ENCODE data around the gene B3GALT6.

B3GALT6 gene

GRCh38 chr1:1236176-1236763 is 4.2 kb downstream of the B3GALT6 start:
- TF ChIP-seq REST (IDR thresholded peaks at IDR 0.05; ENCODE audit: insufficient replicate concordance, low read depth) (no peak), CTCF (IDR thresholded peaks at IDR 0.05; ENCODE audit: insufficient read depth, low read length) (no peak), POLR2AphosphoS5 (IDR thresholded peaks at IDR 0.05; ENCODE audit: low read depth) (no peak), GABPA (IDR thresholded peaks at IDR 0.05; ENCODE audit: low read depth) (no peak), SPI1 (IDR thresholded peaks at IDR 0.05; ENCODE audit: borderline replicate concordance, low read depth) (no peak)
- H3K27ac ChIP-seq (replicated peaks), result no peak overlapping the region

GRCh38 chr1:1236945-1237873 is 5.2 kb downstream of the B3GALT6 start:
- no peak overlapping the region for H3K4me3 ChIP-seq (replicated peaks; ENCODE audit: insufficient read depth, low read length)
- TF ChIP-seq GABPA (IDR thresholded peaks at IDR 0.05; ENCODE audit: low read depth), result no peak
- no peak for TF ChIP-seq SPI1 (IDR thresholded peaks at IDR 0.05; ENCODE audit: borderline replicate concordance, low read depth)
- TF ChIP-seq CTCF (IDR thresholded peaks at IDR 0.05; ENCODE audit: insufficient read depth, low read length), result no peak
- peak; percentile 30 for TF ChIP-seq POLR2AphosphoS5 (IDR thresholded peaks at IDR 0.05; ENCODE audit: low read depth)
- TF ChIP-seq REST (IDR thresholded peaks at IDR 0.05; ENCODE audit: insufficient replicate concordance, low read depth), result no peak
- H3K27me3 ChIP-seq (ENCODE audit: insufficient read depth, poor library complexity, severe bottlenecking), result peaks cover 18% of the 10 kb centered on the region
- no peak for DNase-seq (ENCODE audit: low read depth in 1 of 2, low spot score in 1 of 2)
- no peak overlapping the region for H3K27ac ChIP-seq (replicated peaks)

More at GRCh38 chr1:1236176-1236763, 4.2 kb downstream of the B3GALT6 start:
- no peak for DNase-seq (ENCODE audit: low read depth in 1 of 2, low spot score in 1 of 2)
- H3K4me3 ChIP-seq (replicated peaks; ENCODE audit: insufficient read depth, low read length), result no peak overlapping the region
- peaks cover 18% of the 10 kb centered on the region for H3K27me3 ChIP-seq (ENCODE audit: insufficient read depth, poor library complexity, severe bottlenecking)

DNA sequence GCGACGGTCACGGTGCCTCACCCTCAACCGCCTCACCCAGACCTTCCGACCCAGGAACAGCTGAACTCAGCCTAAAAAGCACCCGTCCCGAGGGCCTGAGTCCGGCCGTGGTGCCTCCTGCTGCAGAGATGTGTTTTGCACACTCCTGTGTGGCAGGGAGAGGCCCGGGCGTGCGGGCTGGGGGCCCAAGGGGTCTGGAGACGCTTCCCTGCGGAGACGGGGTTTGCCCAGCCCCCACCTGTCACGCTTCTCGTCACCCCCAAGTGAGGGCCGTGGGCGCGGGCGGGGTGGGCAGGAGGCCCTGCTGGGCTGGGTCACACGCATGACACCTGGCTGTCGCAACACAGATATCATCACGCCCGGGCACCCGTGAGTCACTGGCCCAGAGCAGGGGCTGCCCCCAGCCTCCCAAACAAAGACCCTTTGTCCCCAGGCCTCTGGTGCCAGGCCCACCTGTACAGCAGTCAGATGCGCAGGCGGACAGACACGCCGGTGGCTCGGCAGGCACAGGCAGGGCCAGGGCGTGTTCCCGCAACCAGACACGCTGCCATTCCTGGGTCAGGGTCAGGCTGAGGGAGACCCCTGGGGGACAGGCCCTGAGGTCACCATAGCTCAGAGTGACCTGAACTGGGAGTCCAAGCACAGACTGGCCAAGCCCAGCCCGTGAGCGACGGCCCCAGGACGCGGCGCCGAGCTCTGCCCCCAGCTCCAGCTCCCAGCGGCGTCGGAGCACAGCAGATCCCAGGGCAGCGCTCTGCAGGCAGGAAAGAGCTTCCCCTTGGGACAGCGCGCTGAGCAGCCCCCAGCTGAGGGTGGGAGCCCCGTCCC is 6.1 kb downstream of the B3GALT6 start:
- TF ChIP-seq SPI1 (IDR thresholded peaks at IDR 0.05; ENCODE audit: borderline replicate concordance, low read depth), result no peak
- no peak for TF ChIP-seq REST (IDR thresholded peaks at IDR 0.05; ENCODE audit: insufficient replicate concordance, low read depth)
- no peak for TF ChIP-seq GABPA (IDR thresholded peaks at IDR 0.05; ENCODE audit: low read depth)
- TF ChIP-seq CTCF (IDR thresholded peaks at IDR 0.05; ENCODE audit: insufficient read depth, low read length), result no peak
- TF ChIP-seq POLR2AphosphoS5 (IDR thresholded peaks at IDR 0.05; ENCODE audit: low read depth), result no peak
- H3K27ac ChIP-seq (replicated peaks), result no peak overlapping the region

More for the DNA sequence above, 6.1 kb downstream of the B3GALT6 start:
- peak in 1 of 2 experiments; percentile 9 for DNase-seq (ENCODE audit: low read depth in 1 of 2, low spot score in 1 of 2)
- Histone ChIP-seq H3K27me3 (ENCODE audit: insufficient read depth, poor library complexity, severe bottlenecking) (peaks cover 18% of the 10 kb centered on the region), H3K4me3 (replicated peaks; ENCODE audit: insufficient read depth, low read length) (no peak overlapping the region)

Measured in HL-60 (cell line).